K562 (cell line): ENCODE results near the gene BCL7C. TPM values are rescaled to one million over a fixed set of nuclear protein-coding genes. Genes with fewer than 3 reads are reported as not detected.

ENCODE experiments used
- BCL6 ChIP-seq: fragments of 250-450 bp; sonication (Bioruptor Pico); IDR thresholded peaks from 2 replicates; pipeline ENCODE4 v1.4.0; 2020
- CBFA2T2 ChIP-seq: fragments of 450-650 bp; conservative IDR thresholded peaks from 2 replicates; pipeline ENCODE4 v1.6.1; 2017; ENCODE audit warnings: mild to moderate bottlenecking
- CEBPG ChIP-seq, 3 experiments: fragments of 200-800 bp in 1 of 3; sonication (Bioruptor generic) in 1 of 3; sonication (generic) in 1 of 3; formaldehyde crosslinking in 1 of 3; IDR thresholded peaks in 2 of 3; conservative IDR thresholded peaks in 1 of 3; 2 replicates each; pipeline versions ENCODE4 v1.6.1 to v1.8.0; 2016 to 2022; ENCODE audit warnings: missing compliant biosample characterization in 2 of 3, missing genetic modification characterization in 2 of 3, mild to moderate bottlenecking in 1 of 3, missing genetic modification reagents in 1 of 3
- ETV6 ChIP-seq, 3 experiments: fragments of 150-350 bp in 1 of 3; sonication (generic) in 1 of 3; formaldehyde crosslinking in 1 of 3; IDR thresholded peaks; 2 replicates each; pipeline versions ENCODE4 v1.6.1 to v1.8.0; 2014 to 2022; ENCODE audit warnings: borderline replicate concordance in 2 of 3, low read depth in 2 of 3, antibody characterized with exemption in 1 of 3, low read length in 1 of 3, mild to moderate bottlenecking in 1 of 3, missing genetic modification reagents in 1 of 3
- HIVEP1 ChIP-seq: fragments of 250-450 bp; sonication (Bioruptor Pico); IDR thresholded peaks from 2 replicates; pipeline ENCODE4 v1.4.0; 2020; ENCODE audit warnings: mild to moderate bottlenecking
- HNRNPL ChIP-seq: fragments of 200-400 bp; formaldehyde crosslinking; IDR thresholded peaks from 2 replicates; pipeline ENCODE4 v1.6.1; 2017; ENCODE audit warnings: low read depth, mild to moderate bottlenecking, low read length
- MECOM ChIP-seq: fragments of 250-450 bp; sonication (Bioruptor Pico); IDR thresholded peaks from 2 replicates; pipeline ENCODE4 v1.8.0; 2022; ENCODE audit warnings: inconsistent platforms
- MEF2A ChIP-seq: IDR thresholded peaks from 2 replicates; pipeline ENCODE4 v1.6.1; 2011; ENCODE audit warnings: low read depth, mild to moderate bottlenecking, low read length, moderate library complexity; ENCODE audit not compliant: control insufficient read depth
- POLR2A ChIP-seq: fragments of 450-650 bp; conservative IDR thresholded peaks from 2 replicates; pipeline ENCODE4 v1.6.1; 2016
- POLR2AphosphoS5 ChIP-seq: IDR thresholded peaks from 2 replicates; pipeline ENCODE4 v1.6.1; 2011; ENCODE audit warnings: mild to moderate bottlenecking, low read depth, low read length, moderate library complexity; ENCODE audit not compliant: control insufficient read depth, insufficient read depth
- RREB1 ChIP-seq: fragments of 250-450 bp; sonication (Bioruptor Pico); IDR thresholded peaks from 2 replicates; pipeline ENCODE4 v1.4.0; 2020
- SRSF1 ChIP-seq: fragments of 200-400 bp; formaldehyde crosslinking; IDR thresholded peaks from 2 replicates; pipeline ENCODE4 v1.6.1; 2017; ENCODE audit warnings: mild to moderate bottlenecking, low read depth, low read length, moderate library complexity
- TFAM ChIP-seq: fragments of 250-450 bp; sonication (Bioruptor Pico); conservative IDR thresholded peaks from 2 replicates; pipeline ENCODE4 v1.5.0; 2021; ENCODE audit warnings: mild to moderate bottlenecking, moderate library complexity
- ZKSCAN8 ChIP-seq: fragments of 200-800 bp; sonication (Bioruptor generic); IDR thresholded peaks from 2 replicates; pipeline ENCODE4 v1.6.1; 2016; ENCODE audit warnings: missing genetic modification characterization, missing compliant biosample characterization
- polyA plus RNA-seq, 8 experiments: library from polyadenylated mRNA; depleted of rRNA in 4 of 8; stranded (reverse) in 5 of 8; unstranded in 3 of 8; fragments of >200 nt; fragmentation: Nextera tagmentation in 2 of 8; fragmentation: Illumina TruSeq in 1 of 8; extraction: Ambion mirVana in 2 of 8; extraction: Trizol in 1 of 8; gene quantifications; 2 replicates each; pipeline versions ENCODE4 v1.2.1 to v1.2.3, GENCODE V29; 2011 to 2014; ENCODE audit warnings: inconsistent platforms in 1 of 8, missing spikeins in 1 of 8
- total RNA-seq, 7 experiments: library from RNA; depleted of rRNA in 6 of 7; stranded (reverse); fragments of >200 nt in 6 of 7; fragmentation: Illumina TruSeq in 2 of 7; extraction: Trizol in 2 of 7; gene quantifications; 2 replicates each; pipeline versions ENCODE4 v1.2.1 to v1.2.3, GENCODE V29; 2011 to 2021; ENCODE audit warnings: low replicate concordance in 1 of 7
- TF ChIP-seq, protein P1 (sequence below), 2 experiments: IDR thresholded peaks; 2 replicates each; pipeline ENCODE4 v1.6.1; 2011; ENCODE audit warnings: borderline replicate concordance in 1 of 2, control low read depth in 1 of 2, low read depth in 1 of 2, low read length in 1 of 2, mild to moderate bottlenecking in 1 of 2, mixed read lengths in 1 of 2, moderate library complexity in 1 of 2; ENCODE audit not compliant: insufficient read depth in 1 of 2, insufficient read length in 1 of 2, poor library complexity in 1 of 2, severe bottlenecking in 1 of 2; ENCODE audit errors: extremely low read depth in 1 of 2
- TF ChIP-seq, protein P2 (sequence below): conservative IDR thresholded peaks from 2 replicates; pipeline ENCODE4 v1.6.1; 2011; ENCODE audit warnings: low read depth, mild to moderate bottlenecking, low read length; ENCODE audit not compliant: control insufficient read depth

The BCL7C gene
- total and polyA plus RNA-seq, 9 of the 15 experiments (the other 6 are each of a cell fraction or from before 2014, with no cell fraction given) = 1.7 to 85.8 (median 19.6) TPM

DNA sequence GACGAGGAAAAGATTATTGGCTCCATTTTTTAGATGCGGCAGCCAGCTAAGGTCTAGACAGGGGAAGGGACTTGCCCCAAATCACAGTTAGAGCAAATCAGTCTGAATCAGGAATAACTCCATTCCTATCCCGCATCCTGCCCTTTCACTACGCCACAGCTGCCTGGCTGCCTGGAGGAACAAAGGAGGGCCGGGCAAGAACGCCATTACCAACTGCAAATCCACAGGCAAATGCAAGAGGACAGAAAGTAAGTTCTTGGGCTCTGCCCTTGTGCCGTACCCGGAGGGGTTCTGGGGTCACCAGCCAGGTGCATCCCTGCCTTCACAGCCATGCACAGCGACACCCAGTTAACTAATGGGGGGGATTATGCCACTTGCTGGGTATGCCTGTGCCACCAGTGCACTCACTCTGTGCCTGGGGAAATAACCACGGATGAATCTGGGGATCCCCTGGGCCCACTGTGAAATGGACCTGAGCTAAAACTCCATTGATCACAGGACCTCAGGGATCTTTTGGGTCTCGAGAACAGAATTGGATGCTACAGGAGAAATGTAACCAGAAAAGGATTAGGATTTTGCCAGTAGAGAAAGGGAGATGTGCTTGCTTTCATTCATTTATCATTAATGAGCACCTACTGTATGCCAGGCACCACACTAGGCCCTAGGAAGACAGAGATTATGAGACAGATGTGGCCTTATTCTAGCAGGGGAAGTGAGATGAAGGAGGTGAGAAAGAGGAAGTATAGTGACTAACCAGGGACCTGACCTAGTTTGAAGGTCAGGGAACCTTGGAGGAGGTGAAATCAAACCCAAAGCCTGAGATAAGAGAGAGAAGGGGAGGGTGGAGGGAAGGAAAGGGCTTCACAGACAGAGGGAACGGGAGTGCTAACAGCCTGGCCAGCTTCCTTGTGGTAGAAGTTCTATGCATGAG is 17.7 kb downstream of the BCL7C start (continued):
- TF ChIP-seq RREB1 (no peak), TFAM (CRISPR knock-in tag) (no peak), BCL6 (CRISPR knock-in tag) (no peak), HIVEP1 (CRISPR knock-in tag) (no peak), ETV6 (IDR thresholded peaks at IDR 0.05; ENCODE audit: borderline replicate concordance in 1 of 2, low read depth in 2 of 2, low read length in 1 of 2) (peak in 1 of 2 experiments; percentile 66; a peak in 1 of 4 replicates), ETV6 (CRISPR knock-in tag; IDR thresholded peaks at IDR 0.05; ENCODE audit: borderline replicate concordance) (no peak), HNRNPL (no peak), ZKSCAN8 (CRISPR knock-in tag) (peak; percentile 98), CEBPG (CRISPR knock-in tag; IDR thresholded peaks at IDR 0.05) (no peak), CEBPG (tag; conservative IDR thresholded peaks at IDR 0.05 in 1 of 2, IDR thresholded peaks at IDR 0.05 in 1 of 2) (no peak), MEF2A (no peak), MECOM (no peak), POLR2AphosphoS5 (0 out of 2 replicates have a peak, but pooled peaks have one; percentile 31), POLR2A (no peak), CBFA2T2 (no peak), SRSF1 (no peak)
- TF ChIP-seq, protein P1, sequence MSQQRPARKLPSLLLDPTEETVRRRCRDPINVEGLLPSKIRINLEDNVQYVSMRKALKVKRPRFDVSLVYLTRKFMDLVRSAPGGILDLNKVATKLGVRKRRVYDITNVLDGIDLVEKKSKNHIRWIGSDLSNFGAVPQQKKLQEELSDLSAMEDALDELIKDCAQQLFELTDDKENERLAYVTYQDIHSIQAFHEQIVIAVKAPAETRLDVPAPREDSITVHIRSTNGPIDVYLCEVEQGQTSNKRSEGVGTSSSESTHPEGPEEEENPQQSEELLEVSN (IDR thresholded peaks at IDR 0.05; ENCODE audit: borderline replicate concordance in 1 of 2, extremely low read depth in 1 of 2, insufficient read depth in 1 of 2, insufficient read length in 1 of 2, low read depth in 1 of 2, low read length in 1 of 2, poor library complexity in 1 of 2, severe bottlenecking in 1 of 2) = no peak
- TF ChIP-seq, protein P2, sequence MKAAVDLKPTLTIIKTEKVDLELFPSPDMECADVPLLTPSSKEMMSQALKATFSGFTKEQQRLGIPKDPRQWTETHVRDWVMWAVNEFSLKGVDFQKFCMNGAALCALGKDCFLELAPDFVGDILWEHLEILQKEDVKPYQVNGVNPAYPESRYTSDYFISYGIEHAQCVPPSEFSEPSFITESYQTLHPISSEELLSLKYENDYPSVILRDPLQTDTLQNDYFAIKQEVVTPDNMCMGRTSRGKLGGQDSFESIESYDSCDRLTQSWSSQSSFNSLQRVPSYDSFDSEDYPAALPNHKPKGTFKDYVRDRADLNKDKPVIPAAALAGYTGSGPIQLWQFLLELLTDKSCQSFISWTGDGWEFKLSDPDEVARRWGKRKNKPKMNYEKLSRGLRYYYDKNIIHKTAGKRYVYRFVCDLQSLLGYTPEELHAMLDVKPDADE = no peak
